GM21717 (cell line): ENCODE results near the gene PLPP7.
"Not testable (repeated sequence)": the region's sequence is repeated elsewhere in the genome, so short reads cannot be mapped to it uniquely, and the experiment has no call there.

Experiments
- ATAC-seq: cut with Tn5 transposase; IDR thresholded peaks from one replicate; pipeline ENCODE4 v1.9.1; 2021; ENCODE audit warnings: mild to moderate bottlenecking, moderate library complexity; ENCODE audit not compliant: unreplicated experiment

Gene PLPP7

GRCh38 chr9:131266266-131267229 lies 23.0 kb upstream of the PLPP7 start:
- ATAC-seq = no peak

GRCh38 chr9:131270171-131271015 lies 19.1 kb upstream of the PLPP7 start:
- ATAC-seq = no peak

- ATAC-seq = not testable (repeated sequence)
Observed at GRCh38 chr9:131271016-131271273, 18.6 kb upstream of the PLPP7 start.

- no peak for ATAC-seq
Observed at GRCh38 chr9:131271506-131271931, 18.0 kb upstream of the PLPP7 start.

GRCh38 chr9:131272212-131272611 lies 17.3 kb upstream of the PLPP7 start:
- no peak for ATAC-seq

- no peak for ATAC-seq
Observed at GRCh38 chr9:131273146-131273855, 16.2 kb upstream of the PLPP7 start.

- ATAC-seq = no peak
Observed at GRCh38 chr9:131273856-131274673, 15.5 kb upstream of the PLPP7 start.

- no peak for ATAC-seq
Observed at GRCh38 chr9:131274674-131275331, 14.7 kb upstream of the PLPP7 start.

- no peak for ATAC-seq
Observed at GRCh38 chr9:131275332-131276093, 14.0 kb upstream of the PLPP7 start.

GRCh38 chr9:131276094-131276888 lies 13.2 kb upstream of the PLPP7 start, which contains the start of gene FAM78A:
FAM78A (minus strand) TSS chr9:131276510; CDS start chr9:131276179, 331 bp downstream.
- no peak for ATAC-seq

GRCh38 chr9:131276891-131277286 lies 12.6 kb upstream of the PLPP7 start:
- ATAC-seq = no peak

GRCh38 chr9:131277287-131277909 lies 12.1 kb upstream of the PLPP7 start:
- ATAC-seq = no peak

GRCh38 chr9:131277910-131278701 lies 11.4 kb upstream of the PLPP7 start:
- ATAC-seq = no peak

- no peak for ATAC-seq
Observed at GRCh38 chr9:131278702-131279111, 10.8 kb upstream of the PLPP7 start.

GRCh38 chr9:131279196-131279862 lies 10.2 kb upstream of the PLPP7 start:
- no peak for ATAC-seq

- no peak for ATAC-seq
Observed at GRCh38 chr9:131279863-131280570, 9.5 kb upstream of the PLPP7 start.
